Cardiac fibroblast (primary cell): ENCODE measurements around the gene TIMP1.

Experiments used
- DNase-seq, 2 donors: peaks; one replicate each; pipeline versions ENCODE4 v3.0.0 to v3.0.0-alpha.2; 2010; ENCODE audit warnings: low read depth in 2 of 2
- H3K4me3 ChIP-seq, 2 donors: replicated peaks in 1 of 2; 1 replicate in 1 of 2; 2 replicates in 1 of 2; pipeline ENCODE4 v1.5.1; 2011; ENCODE audit warnings: low read depth in 2 of 2, low read length in 2 of 2, mild to moderate bottlenecking in 2 of 2, moderate library complexity in 1 of 2
- CTCF ChIP-seq: IDR thresholded peaks from one replicate; pipeline ENCODE4 v1.5.1; 2011; ENCODE audit warnings: low read depth, mild to moderate bottlenecking, low read length, inconsistent platforms

The TIMP1 gene

GRCh38 chrX:47566841-47567240, 15.4 kb upstream of the TIMP1 start:
- no peak for DNase-seq
- no peak overlapping the region for H3K4me3 ChIP-seq
- TF ChIP-seq CTCF: no peak

- no peak for DNase-seq
- no peak overlapping the region for H3K4me3 ChIP-seq
- peak; percentile 44 for TF ChIP-seq CTCF
These were observed 13.5 kb upstream of the TIMP1 start for GRCh38 chrX:47568656-47569295.

- no peak for DNase-seq
- no peak for TF ChIP-seq CTCF
- no peak overlapping the region for H3K4me3 ChIP-seq
These were observed 11.4 kb upstream of the TIMP1 start for GRCh38 chrX:47570794-47571193.

- DNase-seq: no peak
- no peak for TF ChIP-seq CTCF
- no peak overlapping the region for H3K4me3 ChIP-seq
These were observed 11.0 kb upstream of the TIMP1 start for GRCh38 chrX:47571215-47571614.

- no peak for DNase-seq
- TF ChIP-seq CTCF: no peak
- no peak overlapping the region for H3K4me3 ChIP-seq
These were observed 10.3 kb upstream of the TIMP1 start for GRCh38 chrX:47571896-47572295.

- no peak for TF ChIP-seq CTCF
- no peak overlapping the region for H3K4me3 ChIP-seq
- DNase-seq: no peak
These were observed 9.4 kb upstream of the TIMP1 start for GRCh38 chrX:47572773-47573340.
